Urothelium cell line (cell line): ENCODE data around the gene ZSCAN10.

ENCODE experiments used
- DNase-seq: peaks from one replicate; pipeline ENCODE4 v3.0.0; 2011; ENCODE audit warnings: low spot score, mixed read lengths
- FAIRE-seq: peaks from 2 replicates; lab custom pipeline; 2011; peaks lifted over from hg19 to GRCh38; lab: Jason Lieb, UNC

Gene ZSCAN10

GRCh38 chr16:3134338-3135125, 35.4 kb upstream of the ZSCAN10 start, which contains the start of gene ZNF213:
ZNF213 (plus strand) TSS chr16:3135029; CDS start chr16:3137281, 2,252 bp downstream.
- peak; percentile 95 for DNase-seq
- no peak for FAIRE-seq

- DNase-seq, result no peak
- FAIRE-seq, result no peak
Measured at GRCh38 chr16:3133844-3134243, 34.8 kb upstream of the ZSCAN10 start.

- DNase-seq, result peak; percentile 37
- no peak for FAIRE-seq
Measured at GRCh38 chr16:3131755-3132377, 32.8 kb upstream of the ZSCAN10 start.

GRCh38 chr16:3129137-3130131, 30.3 kb upstream of the ZSCAN10 start:
- no peak for FAIRE-seq
- peak; percentile 54 for DNase-seq

GRCh38 chr16:3127745-3128144, 28.7 kb upstream of the ZSCAN10 start:
- DNase-seq, result no peak
- no peak for FAIRE-seq

- DNase-seq (peak; percentile 97), FAIRE-seq (peak; percentile 76)
Measured at GRCh38 chr16:3123986-3124886, 25.1 kb upstream of the ZSCAN10 start.

GRCh38 chr16:3122926-3123570, 24.0 kb upstream of the ZSCAN10 start:
- DNase-seq (no peak), FAIRE-seq (no peak)

- FAIRE-seq (no peak), DNase-seq (no peak)
Measured at GRCh38 chr16:3121851-3122467, 22.9 kb upstream of the ZSCAN10 start.

GRCh38 chr16:3120435-3120834, 21.3 kb upstream of the ZSCAN10 start:
- DNase-seq (no peak), FAIRE-seq (no peak)

- FAIRE-seq (no peak), DNase-seq (no peak)
Measured at GRCh38 chr16:3119701-3120408, 20.8 kb upstream of the ZSCAN10 start.

- DNase-seq, result no peak
- no peak for FAIRE-seq
Measured at GRCh38 chr16:3119286-3119685, 20.2 kb upstream of the ZSCAN10 start.

- FAIRE-seq (no peak), DNase-seq (no peak)
Measured at GRCh38 chr16:3118846-3119245, 19.8 kb upstream of the ZSCAN10 start.

- DNase-seq (no peak), FAIRE-seq (no peak)
Measured at GRCh38 chr16:3118204-3118790, 19.2 kb upstream of the ZSCAN10 start.

- FAIRE-seq, result no peak
- DNase-seq, result no peak
Measured at GRCh38 chr16:3115561-3115960, 16.5 kb upstream of the ZSCAN10 start.

GRCh38 chr16:3115003-3115402, 15.9 kb upstream of the ZSCAN10 start:
- no peak for FAIRE-seq
- DNase-seq, result no peak

GRCh38 chr16:3113765-3114479, 14.8 kb upstream of the ZSCAN10 start:
- FAIRE-seq (no peak), DNase-seq (no peak)

GRCh38 chr16:3112881-3113574, 13.9 kb upstream of the ZSCAN10 start:
- FAIRE-seq (no peak), DNase-seq (no peak)
